Central memory CD4-positive, alpha-beta T cell (primary cell): ENCODE data around the gene C5orf58.
"Not testable (repeated sequence)": the region's sequence is repeated elsewhere in the genome, so short reads cannot be mapped to it uniquely, and the experiment has no call there.

Experiments used
- DNase-seq: peaks from one replicate; pipeline ENCODE4 v3.0.0; 2022

C5orf58 gene

DNA sequence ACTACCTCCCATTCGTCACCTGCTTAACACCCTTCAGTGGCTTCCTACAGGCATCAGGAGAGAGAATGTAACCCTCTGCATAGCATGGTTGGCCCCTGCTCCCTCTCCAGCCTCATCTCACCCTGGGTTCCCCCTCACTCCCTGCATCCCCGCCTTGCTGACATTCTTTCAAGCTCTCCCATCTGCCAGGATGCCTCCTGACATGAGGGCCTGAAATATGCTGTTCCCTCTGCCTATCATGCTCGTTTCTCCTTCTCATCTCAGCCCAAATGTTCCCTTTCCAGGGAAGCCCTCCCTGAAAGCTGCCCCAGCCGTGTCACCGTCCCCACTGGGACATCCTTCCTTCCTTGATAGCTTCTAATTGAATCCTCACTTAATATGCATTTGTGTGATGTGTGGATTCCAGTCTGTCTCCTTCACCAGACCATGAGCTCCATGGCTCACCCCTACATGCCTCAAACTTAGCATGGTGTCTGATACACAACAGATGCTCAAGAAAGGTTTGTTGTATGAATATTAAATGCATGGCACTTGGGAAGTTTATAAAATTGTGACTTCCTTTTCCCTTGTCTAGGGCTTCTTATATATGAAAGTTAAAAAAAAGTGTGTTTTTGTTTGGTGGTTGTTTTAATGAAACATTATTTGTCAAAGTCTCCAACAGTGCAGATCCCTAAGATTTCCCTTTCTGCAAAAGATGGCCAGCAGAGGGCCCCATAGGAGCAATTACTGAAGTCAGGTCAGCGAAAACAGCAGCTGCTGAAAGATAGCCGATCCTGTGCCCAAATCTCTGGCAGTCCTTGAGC, 7.3 kb upstream of the C5orf58 start:
- peak; percentile 60 for DNase-seq

DNA sequence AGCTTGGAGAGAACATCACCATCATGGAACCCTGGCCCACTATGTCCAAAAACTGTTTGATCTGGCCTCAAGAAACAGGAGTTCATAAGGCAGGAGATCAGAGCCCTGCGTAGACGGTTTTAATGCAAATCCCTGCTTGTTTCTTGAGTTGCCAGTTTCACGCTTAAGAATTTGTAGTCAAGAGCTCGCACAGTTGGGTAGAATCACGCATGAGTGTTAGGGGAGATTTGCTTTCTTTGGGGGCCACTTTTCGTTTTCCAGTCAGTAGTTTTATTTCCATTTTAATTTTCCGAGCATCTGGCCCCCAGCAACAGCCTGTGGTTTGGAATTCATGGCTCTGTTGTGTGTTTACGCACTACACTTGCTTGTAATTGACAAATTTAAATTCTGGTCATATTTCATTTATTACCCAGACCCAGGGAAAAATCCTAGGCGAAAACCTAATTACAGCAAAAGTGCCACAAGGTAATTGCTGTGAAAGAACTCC, 6.6 kb upstream of the C5orf58 start:
- DNase-seq: no peak

DNA sequence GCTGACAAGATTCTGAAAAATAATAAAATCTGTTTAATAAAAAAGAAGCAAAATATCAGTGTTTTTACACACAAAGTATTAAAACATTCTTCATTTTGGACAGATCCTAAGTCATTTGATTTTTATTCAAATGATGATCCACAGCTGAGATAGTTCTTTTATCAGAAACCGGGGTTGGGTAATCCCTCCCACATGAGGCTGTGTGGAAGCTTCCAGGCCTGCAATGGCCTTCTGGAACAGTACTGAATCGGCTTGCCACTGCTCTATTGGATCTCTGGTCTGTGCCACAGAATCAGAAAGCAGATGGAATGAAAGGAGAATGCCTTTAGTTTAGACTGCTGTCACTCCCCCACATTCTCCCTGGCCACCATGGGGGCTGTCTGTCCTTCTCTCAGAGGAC, 6.1 kb upstream of the C5orf58 start:
- DNase-seq: no peak

DNA sequence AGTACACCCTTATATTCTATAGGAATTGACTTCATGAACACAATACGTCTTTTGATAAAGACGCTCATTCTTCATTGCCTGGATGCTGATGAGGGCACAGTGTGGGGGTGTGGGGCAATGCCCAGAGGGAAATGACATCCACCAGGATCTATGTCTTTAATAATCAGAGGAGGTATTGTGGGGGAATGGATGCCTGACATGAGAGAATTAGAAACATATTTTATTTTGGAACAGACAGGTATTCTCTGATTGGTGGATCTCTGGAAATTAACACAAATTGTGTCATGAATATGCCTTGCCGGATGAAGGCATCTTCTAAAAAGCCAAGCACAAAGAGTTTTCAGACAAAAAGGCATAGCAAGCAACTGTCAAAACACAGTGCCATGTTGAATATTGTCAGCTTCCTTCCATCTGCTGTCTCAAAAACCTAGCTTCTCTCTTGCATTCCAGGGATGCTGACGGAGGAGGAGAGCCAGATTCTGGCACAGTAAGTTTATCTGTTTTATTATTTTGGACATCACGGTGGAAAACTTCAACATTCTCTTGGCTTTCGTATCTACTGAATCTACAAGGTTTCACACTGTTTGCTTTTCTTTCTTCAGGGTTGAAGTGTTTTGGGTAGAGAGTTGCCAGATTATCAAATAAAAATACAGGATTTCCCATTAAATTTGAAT, 3.9 kb upstream of the C5orf58 start:
- DNase-seq: no peak

DNA sequence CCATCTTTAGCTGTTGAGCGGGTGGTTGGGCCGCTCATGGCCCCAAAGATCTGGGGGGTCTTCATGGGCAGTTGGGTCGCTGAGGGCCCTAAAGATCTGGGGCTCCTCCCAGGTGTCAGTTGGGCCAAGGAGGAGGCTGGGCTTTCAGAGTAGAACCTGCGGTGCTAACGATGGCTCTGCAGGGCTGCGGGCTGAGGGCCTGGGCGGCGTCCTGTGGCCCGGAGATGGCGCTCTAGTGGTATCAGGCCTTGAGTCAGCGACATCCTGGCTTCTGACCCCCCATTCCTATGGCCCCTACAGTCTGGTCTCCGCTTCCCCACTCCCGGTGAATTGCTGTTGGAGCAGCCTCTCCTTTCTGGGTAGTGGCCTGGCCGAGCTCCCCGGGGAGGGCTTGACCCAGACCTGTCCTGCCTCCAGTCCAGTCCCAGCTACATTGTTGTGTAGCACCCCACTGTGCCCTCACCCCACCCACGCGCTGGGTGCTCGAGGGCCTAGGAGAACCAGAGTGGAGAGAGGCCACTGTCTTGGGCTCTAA, 640 bp downstream of the C5orf58 start:
- no peak for DNase-seq

DNA sequence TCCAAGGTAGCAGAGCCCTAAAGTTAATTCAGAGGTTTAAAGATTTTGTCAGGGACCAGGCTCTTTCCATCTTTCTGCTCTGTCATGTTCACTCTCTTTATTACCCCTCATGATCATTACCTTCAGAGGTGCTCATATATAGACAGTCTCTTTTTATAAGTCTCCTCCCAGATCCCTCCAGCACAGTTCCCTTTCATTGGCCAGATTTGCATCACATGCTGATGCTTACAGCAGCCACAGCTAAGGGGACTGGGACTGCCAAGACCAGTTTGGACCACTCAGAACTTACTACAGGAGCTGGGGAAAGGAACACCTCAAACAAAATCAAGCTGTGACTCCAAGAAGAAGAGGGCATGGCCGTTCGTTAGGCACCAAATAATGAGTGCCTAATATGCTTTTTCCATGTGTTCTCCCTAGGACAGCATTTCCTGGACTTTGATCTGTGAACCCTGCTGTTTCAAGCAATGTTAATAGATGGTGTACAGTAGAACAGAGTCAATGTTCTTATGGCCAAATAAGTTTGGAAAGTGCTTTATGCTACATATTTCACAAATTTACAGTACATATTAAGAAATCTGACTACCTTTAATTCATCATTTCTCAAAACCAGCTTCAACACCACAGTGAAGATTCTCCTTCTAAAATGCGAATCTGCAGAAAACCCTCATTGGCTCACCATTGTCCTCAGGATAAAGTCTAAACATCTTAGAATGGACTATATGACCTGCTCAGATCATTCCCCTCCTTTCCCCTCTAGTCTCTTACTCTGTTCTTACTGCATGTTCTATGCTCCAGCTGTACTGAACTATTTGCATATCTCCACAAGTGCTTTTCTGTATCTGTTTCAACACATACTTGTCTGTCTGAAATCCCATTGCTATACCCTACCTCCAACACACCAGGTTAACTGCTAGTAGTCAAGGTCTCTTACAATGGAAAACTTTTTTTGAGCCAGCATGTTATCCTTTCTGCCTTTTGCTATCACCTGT, 3.4 kb downstream of the C5orf58 start:
- DNase-seq: no peak

DNA sequence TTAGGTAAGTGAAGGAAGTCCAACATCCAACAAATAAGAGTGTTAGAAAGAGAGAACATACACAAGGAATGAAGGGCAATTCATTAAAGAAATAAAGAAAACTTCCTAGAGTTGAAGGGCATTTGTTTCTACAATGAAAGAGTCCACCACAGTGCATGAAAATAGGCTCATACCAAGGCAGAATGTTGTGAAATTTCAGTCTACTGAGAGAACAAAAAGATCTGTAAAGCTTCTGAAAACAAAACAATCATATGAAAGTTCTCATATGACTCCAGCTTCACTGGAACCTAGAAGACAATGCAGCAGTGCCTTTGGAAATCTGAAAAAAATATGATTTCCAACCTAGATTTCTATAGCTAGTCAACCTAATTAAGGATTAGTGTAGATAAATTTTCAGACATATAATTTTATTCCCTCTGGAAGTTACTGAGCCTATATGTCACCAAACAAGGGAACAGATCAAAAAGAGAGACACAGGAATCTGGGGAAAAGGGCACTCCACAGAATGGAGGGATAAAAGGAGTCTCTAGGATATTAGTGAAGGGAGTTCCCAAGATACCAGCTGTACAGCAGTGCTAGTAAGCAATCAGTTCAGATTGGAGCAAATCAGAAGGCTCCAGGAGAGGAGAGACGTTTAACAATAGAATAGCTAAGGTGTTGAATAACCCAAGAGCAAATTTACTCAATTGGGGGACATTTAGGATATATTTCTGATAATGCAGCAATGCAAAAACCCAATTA, 5.8 kb downstream of the C5orf58 start:
- DNase-seq: no peak

DNA sequence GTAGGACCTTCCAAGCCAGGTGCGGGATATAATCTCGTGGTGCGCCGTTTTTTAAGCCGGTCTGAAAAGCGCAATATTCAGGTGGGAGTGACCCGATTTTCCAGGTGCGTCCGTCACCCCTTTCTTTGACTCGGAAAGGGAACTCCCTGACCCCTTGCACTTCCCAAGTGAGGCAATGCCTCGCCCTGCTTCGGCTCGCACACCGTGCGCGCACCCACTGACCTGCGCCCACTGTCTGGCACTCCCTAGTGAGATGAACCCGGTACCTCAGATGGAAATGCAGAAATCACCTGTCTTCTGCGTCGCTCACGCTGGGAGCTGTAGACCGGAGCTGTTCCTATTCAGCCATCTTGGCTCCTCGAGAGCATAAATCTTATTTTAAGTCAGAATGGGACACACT, 12.7 kb downstream of the C5orf58 start:
- DNase-seq: not testable (repeated sequence)

DNA sequence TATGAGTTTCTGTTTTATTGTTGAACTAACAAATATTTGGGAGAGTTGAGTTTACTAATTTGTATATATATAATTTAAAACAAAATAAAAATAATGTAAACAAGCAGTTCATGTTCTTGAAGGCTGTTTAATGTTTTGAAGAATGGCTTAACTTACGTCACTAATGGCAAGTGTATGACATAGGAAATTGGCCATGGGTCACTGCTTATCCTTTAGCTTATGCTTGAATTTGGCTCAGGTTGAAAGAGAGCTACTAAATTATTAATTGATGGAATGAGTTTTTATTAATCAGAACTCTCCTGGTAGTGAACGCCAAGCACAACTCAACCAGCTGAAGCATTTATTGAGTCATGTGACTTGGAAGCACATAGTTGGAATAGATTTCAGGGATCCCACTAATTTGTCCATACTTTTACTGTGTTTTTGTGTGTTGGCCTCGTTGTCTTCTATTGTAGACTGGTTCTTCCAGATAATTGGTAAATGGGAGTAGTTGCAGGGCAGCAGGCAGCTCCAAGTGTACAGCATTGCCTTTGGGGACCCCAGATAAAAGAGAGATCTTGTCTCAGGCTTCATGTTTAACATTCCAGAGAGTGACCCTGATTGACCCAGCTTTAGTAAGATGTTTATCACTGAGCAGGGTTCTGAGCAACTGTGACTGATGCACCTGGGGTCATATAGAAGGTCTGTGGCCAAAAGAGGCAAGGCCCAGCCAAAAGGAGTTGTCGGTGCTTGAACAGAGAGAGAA, 13.5 kb downstream of the C5orf58 start:
- no peak for DNase-seq

DNA sequence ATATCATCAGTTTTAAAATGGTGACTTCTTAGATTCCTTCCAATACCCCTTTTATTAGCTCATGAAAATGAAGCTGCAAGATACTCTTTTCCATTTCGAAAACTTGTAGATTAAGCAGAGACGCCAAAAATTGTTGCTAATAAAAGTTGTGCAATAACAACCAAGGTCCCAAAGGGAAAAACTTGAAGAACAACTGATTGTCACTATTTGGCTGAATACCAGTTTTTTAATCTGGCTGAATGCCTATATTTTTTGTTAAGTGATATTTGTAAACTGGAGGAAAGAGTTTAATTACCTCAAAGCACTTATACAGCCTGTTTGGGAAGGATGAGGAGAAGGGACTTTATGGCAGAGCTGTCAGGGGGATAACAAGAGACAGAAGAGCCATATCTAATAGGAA, 14.6 kb downstream of the C5orf58 start:
- DNase-seq: no peak

DNA sequence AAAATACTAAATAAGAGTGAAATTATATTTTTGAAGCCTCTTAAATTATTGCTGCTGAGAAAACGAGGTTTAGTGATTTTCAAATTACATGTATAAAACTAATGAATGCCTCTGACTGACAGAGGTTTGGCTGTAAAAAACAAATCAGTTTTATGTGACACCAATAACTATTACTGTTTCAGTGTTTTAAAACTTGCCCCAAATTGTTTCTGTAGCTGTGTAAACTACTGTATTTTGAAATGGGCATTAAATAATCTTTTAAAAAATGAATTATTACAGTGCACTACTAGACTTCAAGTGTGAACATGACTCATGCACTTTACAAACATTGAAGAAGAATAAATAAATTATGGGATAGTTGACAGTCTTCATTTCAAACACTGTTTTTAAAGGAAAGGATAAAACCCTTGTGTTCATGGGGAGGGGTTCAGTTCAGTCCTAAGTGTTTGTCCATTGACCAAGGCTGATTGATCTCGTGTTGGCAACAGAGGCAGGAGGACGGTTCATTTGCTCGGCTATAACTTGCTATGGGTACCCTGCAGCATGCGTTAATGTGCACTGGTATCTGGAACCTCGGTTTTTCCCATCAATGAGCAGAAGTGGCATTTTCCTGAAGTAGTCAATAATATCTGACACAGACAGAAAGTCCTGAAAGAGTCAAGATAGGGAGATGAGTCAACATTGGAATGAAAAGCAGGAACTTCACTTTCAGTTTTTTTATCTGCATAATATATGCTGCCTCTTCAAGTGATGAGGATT, 15.6 kb downstream of the C5orf58 start:
- no peak for DNase-seq

DNA sequence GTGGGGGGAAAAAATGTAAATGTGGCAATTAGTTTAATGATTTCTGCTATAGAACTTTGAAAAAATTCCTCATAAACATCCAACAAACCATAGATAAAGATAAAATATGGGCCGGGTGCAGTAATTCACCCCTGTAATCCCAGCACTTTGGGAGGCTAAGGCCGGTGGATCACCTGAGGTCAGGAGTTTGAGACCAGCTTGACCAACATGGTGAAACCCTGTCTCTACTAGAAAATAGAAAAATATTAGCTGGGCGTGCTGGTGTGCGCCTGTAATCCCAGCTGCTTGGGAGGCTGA, 16.1 kb downstream of the C5orf58 start:
- DNase-seq: not testable (repeated sequence)

DNA sequence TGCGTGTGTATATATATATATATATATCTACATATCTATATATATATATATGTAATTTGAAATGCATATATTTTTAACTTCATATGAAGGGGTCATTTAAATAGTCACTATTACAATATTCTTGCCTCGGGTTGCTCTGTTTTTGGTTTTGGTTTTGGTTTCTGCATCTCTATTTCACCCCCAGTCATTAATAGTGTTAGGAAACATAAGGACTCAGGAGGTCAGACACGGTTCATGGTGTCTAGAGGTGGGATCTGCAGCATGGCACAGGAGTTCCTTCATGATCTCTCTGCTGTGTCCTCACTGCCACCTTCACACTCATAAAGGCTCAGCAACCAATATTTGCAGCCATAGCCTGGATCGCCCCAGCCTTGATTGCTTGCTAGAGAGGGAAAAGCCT, 16.6 kb downstream of the C5orf58 start:
- DNase-seq: no peak

DNA sequence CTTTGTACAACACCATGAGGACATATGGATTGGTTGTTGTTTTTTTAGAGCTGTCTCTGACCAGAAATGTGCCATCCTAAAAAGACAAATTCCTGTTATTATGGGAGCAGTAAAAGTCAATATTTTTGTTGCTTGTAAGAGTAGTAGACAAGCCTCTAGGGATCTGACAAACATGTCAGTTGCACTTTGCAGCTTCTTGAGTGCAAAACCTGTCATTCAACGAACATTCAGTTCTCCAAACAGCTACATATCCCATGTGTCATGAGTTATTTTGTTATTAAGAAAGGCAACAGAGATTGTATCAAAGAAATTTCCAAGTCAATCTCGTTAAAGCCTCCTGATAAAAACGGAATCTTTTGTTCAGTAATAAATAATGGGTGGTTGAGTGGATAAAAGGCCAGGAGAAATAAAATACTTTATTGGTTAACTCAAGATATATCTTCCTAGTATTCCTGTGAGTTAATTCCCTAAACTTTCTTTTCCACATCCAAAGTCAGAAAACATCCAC, 18.1 kb downstream of the C5orf58 start:
- DNase-seq: no peak

DNA sequence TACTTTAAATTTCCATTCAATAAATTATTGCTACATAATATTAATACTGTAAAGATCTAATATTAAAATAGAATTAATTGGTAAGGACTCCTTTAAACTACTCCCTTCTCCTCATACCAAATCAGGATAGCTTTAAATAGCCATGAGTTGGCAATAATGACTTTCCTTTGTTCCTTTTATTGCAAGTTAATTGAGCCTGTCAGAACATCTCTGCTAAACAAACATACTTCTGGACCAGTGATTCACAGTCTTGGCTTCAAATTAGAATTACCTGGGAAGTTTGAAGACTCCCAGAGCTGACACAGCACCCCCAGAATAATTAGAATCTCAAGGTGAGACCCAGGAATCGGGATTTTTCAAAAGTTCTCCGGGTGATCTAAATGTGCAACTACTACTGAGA, 18.7 kb downstream of the C5orf58 start:
- no peak for DNase-seq

DNA sequence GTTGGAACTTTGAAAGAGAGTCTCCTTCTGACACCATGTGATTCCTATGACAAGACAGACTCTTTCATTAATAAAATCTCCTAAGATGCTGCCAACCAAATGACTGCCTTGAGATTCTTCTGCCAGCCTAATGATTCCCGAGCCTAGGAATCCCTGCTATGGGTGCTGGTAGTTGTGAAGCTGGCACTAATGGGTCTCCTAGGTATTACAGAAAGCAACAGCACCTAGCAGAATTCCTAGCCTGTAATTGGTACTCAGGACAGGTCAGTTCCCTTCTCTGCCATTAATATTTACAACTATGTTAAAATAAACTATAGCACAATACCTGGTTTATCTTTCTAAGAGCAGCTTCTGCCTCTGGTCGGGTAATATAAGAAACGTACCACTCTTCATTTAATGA, 19.3 kb downstream of the C5orf58 start:
- no peak for DNase-seq

DNA sequence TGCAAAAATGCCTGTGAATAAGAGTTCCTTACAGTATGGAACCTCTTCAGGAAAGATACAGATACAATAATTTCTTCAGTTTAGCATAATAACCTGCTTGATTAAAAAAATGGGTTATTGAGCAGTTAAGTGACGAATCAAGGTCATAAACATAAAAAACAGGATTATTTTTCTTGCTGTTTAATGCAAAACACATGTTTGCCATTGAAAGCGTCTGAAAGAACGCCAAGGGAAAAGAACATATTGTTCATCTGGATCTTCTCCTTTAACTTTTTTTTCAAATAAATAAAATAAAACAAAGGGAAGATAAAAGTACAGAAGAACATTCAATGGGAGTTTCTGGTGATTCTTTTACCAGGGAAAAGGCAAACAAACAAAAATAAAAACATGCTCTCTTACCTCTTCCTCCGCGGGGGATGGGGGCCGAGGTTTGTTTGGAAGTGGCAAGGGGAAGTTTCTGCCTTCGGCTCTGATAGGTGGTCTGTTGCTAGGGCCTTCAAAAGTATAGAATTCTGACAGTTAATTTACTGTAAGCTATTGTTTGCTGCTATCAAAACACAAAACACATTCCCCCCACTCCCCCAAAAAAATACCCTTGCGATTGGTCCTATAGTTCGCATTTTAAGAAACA, 20.1 kb downstream of the C5orf58 start:
- no peak for DNase-seq

DNA sequence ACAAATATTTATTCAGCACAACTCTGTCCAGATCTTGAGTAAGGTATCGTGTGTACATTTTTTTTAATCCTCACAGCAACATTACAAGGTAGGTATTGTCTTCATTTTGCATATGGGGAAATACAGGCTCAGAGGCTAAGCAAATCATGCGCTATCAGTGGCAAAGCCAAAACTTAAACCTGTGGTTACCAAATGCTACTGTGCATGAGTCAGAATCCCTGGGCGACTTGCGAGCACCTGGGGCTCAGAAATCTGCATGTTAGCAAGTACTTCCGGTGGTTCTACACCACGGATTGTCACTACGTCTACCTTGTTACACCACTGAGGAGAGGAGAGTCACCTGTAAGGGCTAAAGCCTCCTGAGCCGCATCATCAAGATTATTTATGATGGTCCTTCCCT, 21.3 kb downstream of the C5orf58 start:
- peak; percentile 80 for DNase-seq

DNA sequence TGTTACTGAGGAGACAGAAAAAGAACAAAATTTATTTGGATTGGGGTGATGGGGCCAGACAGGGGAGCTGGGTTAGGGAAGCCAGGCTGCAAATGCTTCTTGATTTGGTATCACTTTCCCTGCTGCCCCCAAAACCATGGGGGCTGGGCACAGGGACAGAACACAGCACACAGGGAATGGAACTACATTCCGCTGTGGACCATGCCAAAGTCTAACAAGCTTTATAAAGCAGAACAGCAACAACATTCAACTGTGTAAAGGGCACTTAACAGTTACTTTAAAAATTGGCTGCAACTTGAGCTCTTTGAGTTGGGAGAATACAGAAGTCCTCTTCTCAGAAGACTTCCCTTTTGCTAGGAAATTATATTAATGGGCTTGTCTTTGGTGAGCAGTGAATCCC, 23.8 kb downstream of the C5orf58 start:
- DNase-seq: no peak

DNA sequence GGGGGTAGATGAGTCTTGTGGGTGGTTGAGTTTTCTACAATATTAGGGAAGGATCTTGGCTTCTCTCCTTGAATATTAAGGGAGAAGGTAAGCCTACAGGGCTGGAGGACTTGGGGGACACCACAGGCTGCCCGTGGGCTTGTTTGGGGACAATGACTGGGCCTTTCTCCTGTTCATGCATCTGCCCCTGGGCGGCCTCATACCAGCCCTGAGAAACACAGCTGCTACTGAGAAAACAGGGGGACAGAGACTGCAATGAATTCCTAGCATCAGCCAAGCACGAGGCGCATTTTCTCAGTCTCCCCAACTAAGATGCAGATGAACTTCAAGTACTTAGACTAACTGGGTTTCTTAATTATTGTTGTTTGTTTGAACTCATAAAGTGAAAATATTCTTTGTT, 24.6 kb downstream of the C5orf58 start:
- no peak for DNase-seq
